ENCODE data around the gene RNF38. TPM values are rescaled to one million over a fixed set of nuclear protein-coding genes. Genes with fewer than 3 reads are reported as not detected.

The RNF38 gene
- total RNA-seq, 1 donor = 14.7 TPM

GRCh38 chr9:36289836-36290435 lies 110.1 kb downstream of the RNF38 start:
- no peak overlapping the region for H3K4me3 ChIP-seq (ENCODE audit: low read depth, low read length)
- no peak for DNase-seq (ENCODE audit: low read depth)
- no peak for TF ChIP-seq CTCF (IDR thresholded peaks at IDR 0.05; ENCODE audit: insufficient read depth, low read depth, low read length)

- no peak for DNase-seq (ENCODE audit: low read depth)
- TF ChIP-seq CTCF (IDR thresholded peaks at IDR 0.05; ENCODE audit: insufficient read depth, low read depth, low read length) = no peak
- H3K4me3 ChIP-seq (ENCODE audit: low read depth, low read length) = no peak overlapping the region
Measured at GRCh38 chr9:36288070-36288469, 112.0 kb downstream of the RNF38 start.

Other genes with a start within 250 kb of the RNF38 start
- gene CCIN, start 230.9 kb downstream of the RNF38 start, total RNA-seq = 0.43 and 2.3 TPM in 2 replicates
- 194 and 265 TPM in 2 replicates for gene CLTA, start 209.3 kb downstream of the RNF38 start, total RNA-seq
- 24.2 and 32.4 TPM in 2 replicates for gene GNE, start 141.8 kb downstream of the RNF38 start, total RNA-seq
- 19.0 and 34.5 TPM in 2 replicates for gene MELK, start 172.6 kb upstream of the RNF38 start, total RNA-seq